A204.1 (cell line): ENCODE results near the gene VWA7.
"Not testable (repeated sequence)": the region's sequence is repeated elsewhere in the genome, so short reads cannot be mapped to it uniquely, and the experiment has no call there.

Experiments used
- FAIRE-seq: peaks from 2 replicates; lab custom pipeline; 2012; peaks lifted over from hg19 to GRCh38; lab: Jason Lieb, UNC

The VWA7 gene

DNA sequence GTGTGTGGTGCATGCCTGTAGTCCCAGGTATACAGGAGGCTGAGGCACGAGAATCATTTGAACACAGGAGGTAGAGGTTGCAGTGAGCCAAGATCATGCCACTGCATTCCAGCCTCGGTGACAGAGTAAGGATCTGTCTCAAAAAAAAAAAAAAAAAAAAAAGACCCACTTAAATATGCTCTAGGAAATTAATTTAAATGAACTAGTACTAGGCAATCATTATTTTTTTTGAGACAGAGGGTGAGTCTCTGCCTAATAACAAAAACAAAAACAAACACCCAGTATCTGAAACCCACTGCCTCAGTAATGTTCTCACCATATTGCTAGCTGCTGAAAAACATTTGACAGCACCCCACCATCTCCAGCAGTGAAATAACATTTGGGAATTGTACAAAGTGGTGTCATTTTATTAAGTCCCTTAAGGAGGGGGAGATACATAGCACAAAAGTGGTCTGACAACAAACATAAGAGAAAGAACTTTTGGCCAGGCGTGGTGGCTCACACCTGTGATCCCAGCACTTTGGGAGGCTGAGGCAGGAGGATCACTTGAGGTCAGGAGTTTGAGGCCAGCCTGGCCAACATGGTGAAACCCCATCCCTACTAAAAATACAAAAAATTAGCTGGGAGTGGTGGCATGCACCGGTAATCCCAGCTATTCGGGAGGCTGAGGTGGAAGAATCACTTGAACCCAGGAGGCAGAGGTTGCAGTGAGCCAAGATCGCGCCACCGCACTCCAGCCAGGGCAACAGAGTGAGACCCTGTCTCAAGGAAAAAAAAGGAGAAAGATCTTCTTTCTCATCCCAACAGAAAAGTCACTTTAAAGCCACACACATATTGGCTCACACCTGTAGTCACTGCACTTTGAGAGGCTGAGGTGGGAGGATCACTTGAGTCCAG, 24.2 kb upstream of the VWA7 start:
- not testable (repeated sequence) for FAIRE-seq

GRCh38 chr6:31799781-31800180, 22.7 kb upstream of the VWA7 start:
- no peak for FAIRE-seq

GRCh38 chr6:31797588-31797987, 20.5 kb upstream of the VWA7 start:
- FAIRE-seq: no peak

- FAIRE-seq: no peak
Measured at GRCh38 chr6:31796993-31797385, 19.9 kb upstream of the VWA7 start.

DNA sequence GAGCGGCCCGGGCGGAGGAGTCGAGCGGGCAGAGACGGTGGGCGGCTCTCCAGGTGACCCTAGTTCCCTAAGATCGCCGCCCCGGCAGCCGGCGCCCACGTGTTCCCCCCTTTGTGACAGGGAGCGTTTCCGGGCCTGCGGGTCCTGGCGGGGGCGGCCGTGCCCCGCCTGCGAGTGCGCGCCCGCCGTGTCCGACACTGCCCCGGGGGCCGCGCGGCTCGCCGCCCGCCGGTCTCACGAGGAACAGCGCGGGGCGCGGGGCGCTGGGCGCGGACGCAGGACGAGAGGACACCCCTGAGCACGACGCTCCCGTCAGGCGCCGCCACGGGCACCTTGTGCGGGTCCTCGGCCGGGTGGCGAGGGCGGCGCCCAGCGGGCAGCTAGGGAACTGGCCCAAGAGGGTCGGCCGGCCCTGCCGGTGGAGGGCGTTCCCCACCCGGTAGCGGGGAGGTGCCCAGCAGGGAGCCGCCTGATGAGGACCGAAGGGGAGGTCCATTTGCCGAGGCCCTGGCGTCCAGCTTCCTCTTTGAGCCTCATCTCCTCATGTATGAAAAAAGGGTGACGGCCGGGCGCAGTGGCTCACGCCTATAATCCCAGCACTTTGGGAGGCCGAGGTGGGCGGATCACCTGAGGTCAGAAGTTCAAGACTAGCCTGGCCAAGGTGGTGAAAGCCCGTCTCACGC, 18.6 kb upstream of the VWA7 start, which contains the start of gene VARS1:
Gene VARS1 (minus strand): TSS at position 137 of the 683 bp plus-strand sequence. CDS start 535 bp downstream, outside the sequence.
- FAIRE-seq: no peak

GRCh38 chr6:31794866-31795615, 17.9 kb upstream of the VWA7 start:
- no peak for FAIRE-seq

DNA sequence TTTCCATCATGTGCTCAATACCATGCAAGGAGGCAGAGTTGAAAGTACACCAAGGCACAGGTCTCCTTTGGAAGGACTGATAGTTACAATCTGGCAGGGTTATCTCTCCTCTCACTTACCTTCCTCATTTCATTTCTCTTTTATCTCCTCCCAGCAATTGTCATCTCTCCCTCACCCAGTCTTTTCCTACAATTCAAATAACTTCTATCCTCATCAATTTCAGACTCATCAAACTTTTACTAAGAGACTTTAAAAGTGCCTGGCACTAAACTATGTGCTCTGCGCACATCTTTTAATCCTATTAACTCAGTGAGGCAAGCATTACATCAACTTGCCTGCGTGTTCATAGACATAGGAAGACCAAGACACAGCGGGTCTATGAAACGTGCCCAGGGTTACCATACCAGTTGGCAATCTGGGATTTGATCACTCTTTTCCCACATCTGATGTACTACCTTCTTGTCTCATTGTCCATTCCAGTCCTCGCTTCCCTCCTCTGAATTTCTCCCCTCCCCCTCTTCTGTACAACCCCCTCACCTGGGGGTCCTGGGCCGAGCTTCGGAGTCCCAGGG, 17.3 kb upstream of the VWA7 start:
- FAIRE-seq: no peak

- not testable (repeated sequence) for FAIRE-seq
Measured at GRCh38 chr6:31793927-31794245, 16.8 kb upstream of the VWA7 start.

- FAIRE-seq: no peak
Measured at GRCh38 chr6:31792761-31793171, 15.6 kb upstream of the VWA7 start.

DNA sequence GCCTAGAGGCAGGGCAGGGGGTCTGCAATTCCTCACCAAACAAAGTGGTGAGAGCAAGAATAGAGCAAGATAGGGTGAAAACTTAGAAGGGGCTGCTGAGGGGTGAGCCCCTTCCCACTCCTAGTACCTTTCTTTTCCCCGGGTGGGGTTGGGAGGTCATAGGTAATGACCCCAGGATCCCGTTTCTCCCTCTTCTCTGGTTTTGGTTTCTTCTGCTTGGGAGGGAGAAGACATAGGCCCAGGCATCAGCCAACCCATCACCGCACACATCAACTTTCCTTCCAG, 14.9 kb upstream of the VWA7 start:
- no peak for FAIRE-seq

- FAIRE-seq: no peak
Measured at GRCh38 chr6:31791324-31792089, 14.4 kb upstream of the VWA7 start.

DNA sequence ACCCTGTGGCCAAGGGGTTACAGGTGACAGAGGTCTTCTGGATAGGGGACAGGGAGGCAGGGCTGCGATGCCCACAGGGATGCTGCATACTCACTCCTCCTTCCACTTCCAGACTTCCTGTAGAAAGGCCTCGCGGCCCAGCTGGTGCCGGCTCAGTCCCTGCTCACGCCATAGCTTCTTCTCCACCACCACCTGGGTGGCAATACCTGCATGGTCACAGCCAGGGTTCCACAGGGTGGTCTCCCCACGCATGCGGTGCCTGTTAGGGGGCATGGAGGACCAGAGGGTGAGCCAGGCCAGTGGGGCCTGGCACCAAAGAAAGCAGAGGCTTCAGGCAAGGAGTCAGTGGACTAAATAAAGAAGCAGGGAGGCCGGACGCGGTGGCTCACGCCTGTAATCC, 8.3 kb upstream of the VWA7 start:
- FAIRE-seq: no peak

GRCh38 chr6:31784098-31784925, 7.2 kb upstream of the VWA7 start:
- no peak for FAIRE-seq

GRCh38 chr6:31782126-31782855, 5.2 kb upstream of the VWA7 start:
- FAIRE-seq: no peak

GRCh38 chr6:31781244-31782125, 4.4 kb upstream of the VWA7 start:
- no peak for FAIRE-seq

GRCh38 chr6:31780507-31781243, 3.5 kb upstream of the VWA7 start:
- FAIRE-seq: no peak

DNA sequence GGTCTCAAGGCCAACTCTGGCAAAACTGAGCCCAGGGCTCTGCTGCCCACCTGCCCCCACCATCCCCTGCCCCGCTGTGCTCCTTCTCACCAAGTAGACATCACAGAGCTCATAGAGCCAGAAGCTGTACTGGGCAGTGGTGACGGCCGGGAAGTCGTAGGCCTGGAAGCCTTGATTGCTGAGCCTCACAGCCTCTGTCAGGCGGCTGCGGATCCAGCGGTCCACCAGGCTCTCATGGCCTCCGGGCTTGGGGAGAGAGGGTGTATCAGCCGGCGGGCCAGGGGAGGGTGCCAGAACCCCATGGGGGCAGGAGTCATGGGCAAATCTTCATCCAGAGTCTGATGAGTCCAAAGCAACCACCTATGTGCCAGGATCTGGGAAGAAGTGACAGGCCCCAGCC, 2.8 kb upstream of the VWA7 start:
- FAIRE-seq: no peak

DNA sequence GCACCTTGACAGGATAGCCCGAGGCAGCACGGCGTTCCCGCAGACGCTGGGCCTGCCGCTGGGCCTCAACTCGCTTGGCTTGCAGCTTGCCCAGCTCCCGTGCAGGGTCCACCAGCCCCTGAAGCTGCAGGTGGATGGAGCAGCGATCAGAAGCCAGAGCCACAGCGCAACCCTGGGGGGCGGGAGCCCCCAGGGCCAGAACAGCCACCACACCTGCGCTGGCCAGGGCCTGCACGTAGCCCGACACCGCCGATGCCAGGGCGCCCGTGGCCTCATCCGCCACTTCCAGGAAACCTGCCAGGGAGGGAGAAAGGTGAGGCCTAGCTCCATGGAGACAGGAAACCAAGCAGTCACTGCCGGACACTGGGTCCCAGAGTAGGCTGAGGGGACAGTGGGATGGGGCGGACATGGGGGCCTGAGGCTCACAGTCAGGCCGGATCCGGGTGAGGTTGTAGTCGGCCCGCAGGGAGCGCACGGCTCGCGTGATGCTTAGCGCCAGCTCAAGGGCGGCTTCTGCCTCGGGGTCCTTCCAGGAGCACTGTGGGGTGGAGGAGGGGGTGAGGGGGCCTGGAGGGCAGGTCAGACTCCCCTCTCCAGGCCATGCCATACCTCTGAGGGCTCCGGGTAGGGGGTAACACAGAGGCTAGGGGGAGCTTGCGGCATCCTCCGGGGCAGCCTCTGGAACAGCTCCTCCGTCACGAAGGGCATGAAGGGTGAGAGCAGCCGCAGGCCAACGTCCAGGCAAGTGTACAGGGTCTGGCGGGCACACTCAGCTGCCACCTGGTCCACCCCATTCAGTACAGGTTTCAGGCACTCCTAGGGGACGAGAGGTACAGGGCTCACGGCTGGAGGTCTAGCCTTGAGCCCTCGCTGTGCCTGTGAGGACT, 2.1 kb upstream of the VWA7 start:
- no peak for FAIRE-seq
